GM13976 (cell line): Measurements from ENCODE around the gene CCDC174.
"Not testable (repeated sequence)": the region's sequence is repeated elsewhere in the genome, so short reads cannot be mapped to it uniquely, and the experiment has no call there.

Experiments used
- DNase-seq: peaks from one replicate; pipeline ENCODE4 v3.0.0; 2012; ENCODE audit warnings: low spot score
- in situ Hi-C: fragments of 300-500 bp; cut with MboI; formaldehyde crosslinking; loops from one replicate; pipeline ENCODE4 v1.12.0; 2022; ENCODE audit warnings: low sequenced_read_pairs, mixed read lengths, inconsistent platforms; ENCODE audit not compliant: unreplicated experiment
- TF ChIP-seq, protein P1 (sequence below): IDR thresholded peaks from 2 replicates; pipeline ENCODE4 v1.5.1; 2012; ENCODE audit warnings: borderline replicate concordance, mild to moderate bottlenecking; ENCODE audit not compliant: insufficient read depth; ENCODE audit errors: extremely low read depth, missing control alignments, control extremely low read depth

CCDC174 gene

DNA sequence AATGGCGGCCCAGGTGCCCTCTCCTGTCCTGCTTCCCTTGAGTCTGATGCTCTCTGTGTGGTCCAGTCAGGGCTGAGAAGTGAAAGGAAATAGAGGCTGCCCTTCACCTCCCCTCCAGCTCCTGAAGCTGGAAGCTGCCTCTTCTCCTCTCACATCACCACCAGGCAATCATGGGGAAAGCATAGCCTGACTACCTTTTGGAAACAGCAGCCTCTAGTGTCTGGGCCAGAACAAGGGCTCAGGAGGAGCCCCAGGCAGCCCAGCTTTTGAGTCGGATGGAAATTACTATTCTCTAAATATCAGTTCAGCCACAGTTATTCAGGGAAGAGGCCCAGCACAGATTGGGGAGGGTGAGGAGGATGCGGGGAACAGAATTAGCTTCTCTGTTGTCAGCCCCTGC is 43.3 kb upstream of the CCDC174 start:
- DNase-seq = no peak
- TF ChIP-seq, protein P1, sequence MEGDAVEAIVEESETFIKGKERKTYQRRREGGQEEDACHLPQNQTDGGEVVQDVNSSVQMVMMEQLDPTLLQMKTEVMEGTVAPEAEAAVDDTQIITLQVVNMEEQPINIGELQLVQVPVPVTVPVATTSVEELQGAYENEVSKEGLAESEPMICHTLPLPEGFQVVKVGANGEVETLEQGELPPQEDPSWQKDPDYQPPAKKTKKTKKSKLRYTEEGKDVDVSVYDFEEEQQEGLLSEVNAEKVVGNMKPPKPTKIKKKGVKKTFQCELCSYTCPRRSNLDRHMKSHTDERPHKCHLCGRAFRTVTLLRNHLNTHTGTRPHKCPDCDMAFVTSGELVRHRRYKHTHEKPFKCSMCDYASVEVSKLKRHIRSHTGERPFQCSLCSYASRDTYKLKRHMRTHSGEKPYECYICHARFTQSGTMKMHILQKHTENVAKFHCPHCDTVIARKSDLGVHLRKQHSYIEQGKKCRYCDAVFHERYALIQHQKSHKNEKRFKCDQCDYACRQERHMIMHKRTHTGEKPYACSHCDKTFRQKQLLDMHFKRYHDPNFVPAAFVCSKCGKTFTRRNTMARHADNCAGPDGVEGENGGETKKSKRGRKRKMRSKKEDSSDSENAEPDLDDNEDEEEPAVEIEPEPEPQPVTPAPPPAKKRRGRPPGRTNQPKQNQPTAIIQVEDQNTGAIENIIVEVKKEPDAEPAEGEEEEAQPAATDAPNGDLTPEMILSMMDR = no peak
- in situ Hi-C loops = no loop called here

DNA sequence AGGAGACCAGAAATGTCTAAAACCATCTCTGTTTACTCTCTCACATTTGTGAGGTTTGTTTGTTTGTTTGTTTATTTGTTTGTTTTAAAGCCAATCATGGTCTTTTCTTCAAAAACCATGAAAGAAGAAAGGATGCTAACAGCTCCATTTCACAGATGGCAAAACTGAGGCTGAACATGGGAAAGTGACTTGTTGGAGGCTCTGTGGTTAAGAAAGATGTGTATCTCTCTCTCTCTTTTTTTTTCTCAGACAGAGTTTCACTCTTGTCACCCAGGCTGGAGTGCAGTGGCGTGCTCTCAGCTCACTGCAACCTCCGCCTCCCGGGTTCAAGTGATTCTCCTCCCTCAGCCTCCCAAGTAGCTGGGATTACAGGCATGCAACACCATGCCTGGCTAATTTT is 42.5 kb upstream of the CCDC174 start:
- in situ Hi-C loops, DNase-seq: not testable (repeated sequence)

DNA sequence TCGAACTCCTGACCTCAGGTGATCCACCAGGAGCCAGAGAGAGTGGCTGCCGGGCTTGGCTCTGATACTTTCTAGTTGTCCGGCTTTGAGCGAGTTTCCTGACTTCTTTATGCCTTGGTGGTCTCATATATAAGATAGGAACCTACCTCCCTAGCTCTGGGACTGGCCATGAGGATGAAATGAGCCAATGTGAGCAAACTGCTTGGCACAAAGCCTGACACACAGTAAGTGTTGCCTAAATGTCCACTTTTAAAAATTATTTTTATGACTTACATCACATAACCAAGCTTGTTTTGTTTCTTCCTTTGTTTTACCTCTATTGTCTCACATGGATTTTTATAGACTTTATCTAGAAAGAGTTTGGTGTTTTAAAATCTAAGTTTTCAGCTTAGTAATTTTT is 42.1 kb upstream of the CCDC174 start:
- in situ Hi-C loops = no loop called here
- no peak for DNase-seq
- TF ChIP-seq, protein P1 = no peak

DNA sequence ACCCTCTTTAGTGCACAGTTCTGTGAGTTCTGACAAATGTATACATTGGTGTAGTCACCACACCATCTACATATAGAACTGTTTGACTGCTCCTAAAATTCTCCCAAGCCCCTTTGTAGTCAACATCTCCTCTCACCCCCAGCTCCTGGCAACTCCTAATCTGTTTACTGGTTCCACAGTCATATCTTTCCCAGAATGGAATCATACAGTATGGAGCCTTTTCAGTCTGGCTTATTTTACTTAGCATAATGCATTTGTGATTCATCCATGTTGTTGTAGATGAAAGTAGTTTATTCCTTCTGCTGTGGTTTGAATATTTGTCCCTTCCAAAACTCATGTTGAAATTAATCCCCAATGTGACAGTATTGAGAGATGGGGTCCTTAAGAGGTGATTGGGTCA is 41.6 kb upstream of the CCDC174 start:
- in situ Hi-C loops = no loop called here
- DNase-seq = no peak
- TF ChIP-seq, protein P1 = no peak

DNA sequence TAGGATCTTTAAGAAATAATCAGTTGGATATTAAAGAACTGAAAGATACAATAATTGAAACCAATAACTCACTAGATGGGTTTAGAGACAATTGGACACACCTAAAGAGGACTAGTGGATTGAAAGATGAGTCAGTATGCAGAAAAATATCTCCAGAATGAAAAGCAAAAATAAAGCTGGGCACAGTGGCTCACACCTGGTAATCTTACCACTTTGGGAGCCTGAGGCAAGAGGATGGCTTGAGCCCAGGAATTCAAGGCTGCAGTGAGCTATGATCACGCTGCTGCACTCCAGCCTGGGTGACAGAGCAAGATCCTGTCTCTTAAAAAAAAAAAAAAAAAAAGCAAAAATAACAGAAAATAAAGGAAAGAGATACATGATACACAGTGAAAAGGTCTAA is 37.4 kb upstream of the CCDC174 start:
- DNase-seq = no peak
- in situ Hi-C loops = no loop called here

DNA sequence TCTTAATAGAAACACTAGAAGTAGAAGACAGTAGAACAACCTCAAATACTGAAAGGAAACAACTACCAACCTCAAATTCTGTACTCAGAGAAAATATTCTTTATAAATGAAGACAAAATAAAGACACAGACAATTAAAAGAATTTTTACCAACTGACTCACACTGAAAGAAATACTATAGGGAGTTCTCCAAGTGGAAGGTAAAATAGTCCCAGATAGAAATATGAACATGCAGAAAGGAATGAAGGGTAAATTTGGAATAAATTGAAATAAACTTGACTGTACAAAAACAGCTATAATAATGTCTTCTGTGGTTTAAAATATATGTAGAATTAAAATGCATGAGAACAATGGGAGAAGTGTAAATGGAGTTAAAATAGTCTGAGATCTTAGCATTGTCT is 36.7 kb upstream of the CCDC174 start:
- in situ Hi-C loops = no loop called here
- no peak for DNase-seq
- TF ChIP-seq, protein P1 = no peak

More for the DNA sequence above, 37.4 kb upstream of the CCDC174 start:
- TF ChIP-seq, protein P1 = no peak

DNA sequence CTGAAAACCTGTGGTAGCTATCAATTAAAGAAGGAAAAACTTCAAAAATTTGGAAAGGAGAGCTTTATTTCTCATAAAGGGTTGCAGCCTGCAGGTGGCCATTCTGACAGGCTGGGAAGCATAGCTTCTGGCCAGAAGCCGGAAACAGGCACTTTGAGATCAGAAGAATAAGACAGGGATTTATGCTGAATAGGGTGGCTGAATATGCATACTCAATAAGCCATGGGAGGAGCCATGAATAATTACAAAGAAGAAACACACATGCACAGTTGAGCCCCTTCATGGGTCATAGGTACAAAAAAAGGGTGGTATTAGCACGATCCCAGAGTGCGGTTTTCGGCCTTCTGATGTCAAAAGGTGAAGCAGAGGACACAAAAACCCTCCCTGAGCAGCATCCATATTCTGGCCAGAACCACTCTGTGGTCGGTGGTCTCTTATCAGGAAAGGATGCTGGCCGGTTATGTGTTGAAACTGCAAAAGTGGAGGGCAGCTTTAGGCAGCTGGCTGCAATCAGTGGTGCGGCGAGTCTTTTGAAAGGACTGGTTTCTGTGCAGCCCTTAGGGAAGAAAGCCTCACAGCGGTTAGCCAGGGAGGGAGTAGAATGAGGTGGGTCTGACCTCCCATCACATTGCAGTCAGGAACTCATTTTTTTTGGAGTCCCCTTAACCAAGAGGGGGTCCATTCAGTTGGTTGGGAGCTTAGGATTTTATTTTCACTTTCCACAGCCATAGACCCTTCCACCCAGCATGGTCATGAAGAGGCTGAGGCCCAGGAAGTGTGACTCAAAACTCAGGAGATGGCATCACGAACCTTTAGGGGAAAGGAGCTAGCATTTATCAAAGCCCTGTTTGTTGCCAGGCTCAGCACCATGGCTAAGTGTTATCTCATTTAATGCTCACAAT is 34.7 kb upstream of the CCDC174 start:
- in situ Hi-C loops = no loop called here
- DNase-seq = no peak
- TF ChIP-seq, protein P1 = no peak
